IPS-18a (cell line): ENCODE measurements around the gene NCK2.

ENCODE experiments used
- H3K27ac ChIP-seq: one replicate; pipeline ENCODE4 v1.5.1; 2013; ENCODE audit warnings: low read length
- H3K27me3 ChIP-seq: one replicate; pipeline ENCODE4 v1.6.1; 2013; ENCODE audit warnings: mild to moderate bottlenecking, low read length; ENCODE audit not compliant: control insufficient read depth, insufficient read depth
- H3K36me3 ChIP-seq: one replicate; pipeline ENCODE4 v1.6.1; 2013; ENCODE audit warnings: low read depth, low read length; ENCODE audit not compliant: control insufficient read depth
- H3K4me1 ChIP-seq: one replicate; pipeline ENCODE4 v1.6.1; 2013; ENCODE audit warnings: low read depth, low read length; ENCODE audit not compliant: control insufficient read depth
- H3K4me3 ChIP-seq: one replicate; pipeline ENCODE4 v1.5.1; 2013; ENCODE audit warnings: low read length
- H3K9ac ChIP-seq: one replicate; pipeline ENCODE4 v1.6.1; 2013; ENCODE audit warnings: mild to moderate bottlenecking, low read length, moderate library complexity
- H3K9me3 ChIP-seq: one replicate; pipeline ENCODE4 v1.6.1; 2013; ENCODE audit warnings: low read depth, low read length; ENCODE audit not compliant: control insufficient read depth

NCK2 gene

GRCh38 chr2:105800036-105800713, 55.5 kb downstream of the NCK2 start:
- H3K9me3 ChIP-seq, result no peaks in the 10 kb centered on the region
- no peak overlapping the region for H3K27ac ChIP-seq
- peaks cover 16% of the 10 kb centered on the region for H3K4me1 ChIP-seq
- no peaks in the 10 kb centered on the region for H3K36me3 ChIP-seq
- no peaks in the 10 kb centered on the region for H3K27me3 ChIP-seq
- no peak overlapping the region for H3K9ac ChIP-seq
- H3K4me3 ChIP-seq, result no peak overlapping the region

- no peak overlapping the region for H3K4me3 ChIP-seq
- H3K27ac ChIP-seq, result no peak overlapping the region
- no peaks in the 10 kb centered on the region for H3K9me3 ChIP-seq
- H3K4me1 ChIP-seq, result peaks cover 7% of the 10 kb centered on the region
- H3K9ac ChIP-seq, result no peak overlapping the region
- no peaks in the 10 kb centered on the region for H3K27me3 ChIP-seq
- no peaks in the 10 kb centered on the region for H3K36me3 ChIP-seq
Measured at GRCh38 chr2:105800953-105801635, 56.4 kb downstream of the NCK2 start.

- H3K9ac ChIP-seq, result no peak overlapping the region
- H3K27ac ChIP-seq, result no peak overlapping the region
- no peaks in the 10 kb centered on the region for H3K27me3 ChIP-seq
- peaks cover 13% of the 10 kb centered on the region for H3K4me1 ChIP-seq
- no peak overlapping the region for H3K4me3 ChIP-seq
- no peaks in the 10 kb centered on the region for H3K36me3 ChIP-seq
- H3K9me3 ChIP-seq, result no peaks in the 10 kb centered on the region
Measured at GRCh38 chr2:105801961-105802360, 57.2 kb downstream of the NCK2 start.

- Histone ChIP-seq H3K27me3 (no peaks in the 10 kb centered on the region), H3K4me1 (peaks cover 8% of the 10 kb centered on the region), H3K4me3 (no peak overlapping the region), H3K36me3 (no peaks in the 10 kb centered on the region), H3K9ac (no peak overlapping the region), H3K9me3 (no peaks in the 10 kb centered on the region), H3K27ac (no peak overlapping the region)
Measured at GRCh38 chr2:105802587-105802986, 57.9 kb downstream of the NCK2 start.

- Histone ChIP-seq H3K9me3 (no peaks in the 10 kb centered on the region), H3K36me3 (no peaks in the 10 kb centered on the region), H3K27ac (no peak overlapping the region), H3K9ac (no peak overlapping the region), H3K4me3 (no peak overlapping the region), H3K27me3 (no peaks in the 10 kb centered on the region), H3K4me1 (peaks cover 10% of the 10 kb centered on the region)
Measured at GRCh38 chr2:105803337-105803736, 58.6 kb downstream of the NCK2 start.

GRCh38 chr2:105803773-105804172, 59.1 kb downstream of the NCK2 start:
- H3K27ac ChIP-seq, result no peak overlapping the region
- no peak overlapping the region for H3K4me3 ChIP-seq
- no peak overlapping the region for H3K9ac ChIP-seq
- no peaks in the 10 kb centered on the region for H3K27me3 ChIP-seq
- no peaks in the 10 kb centered on the region for H3K9me3 ChIP-seq
- peaks cover 15% of the 10 kb centered on the region for H3K4me1 ChIP-seq
- H3K36me3 ChIP-seq, result no peaks in the 10 kb centered on the region

GRCh38 chr2:105804266-105804665, 59.6 kb downstream of the NCK2 start:
- Histone ChIP-seq H3K27me3 (no peaks in the 10 kb centered on the region), H3K4me3 (no peak overlapping the region), H3K4me1 (peaks cover 20% of the 10 kb centered on the region), H3K36me3 (no peaks in the 10 kb centered on the region), H3K9ac (no peak overlapping the region), H3K27ac (no peak overlapping the region), H3K9me3 (no peaks in the 10 kb centered on the region)

GRCh38 chr2:105806996-105807395, 62.3 kb downstream of the NCK2 start:
- H3K27me3 ChIP-seq, result no peaks in the 10 kb centered on the region
- H3K9ac ChIP-seq, result no peak overlapping the region
- peaks cover 34% of the 10 kb centered on the region for H3K4me1 ChIP-seq
- H3K9me3 ChIP-seq, result no peaks in the 10 kb centered on the region
- no peaks in the 10 kb centered on the region for H3K36me3 ChIP-seq
- H3K4me3 ChIP-seq, result no peak overlapping the region
- H3K27ac ChIP-seq, result no peak overlapping the region

GRCh38 chr2:105808423-105809096, 63.8 kb downstream of the NCK2 start:
- H3K36me3 ChIP-seq, result no peaks in the 10 kb centered on the region
- H3K4me3 ChIP-seq, result no peak overlapping the region
- peaks cover 41% of the 10 kb centered on the region for H3K4me1 ChIP-seq
- no peak overlapping the region for H3K27ac ChIP-seq
- H3K9me3 ChIP-seq, result no peaks in the 10 kb centered on the region
- H3K9ac ChIP-seq, result no peak overlapping the region
- no peaks in the 10 kb centered on the region for H3K27me3 ChIP-seq

GRCh38 chr2:105809097-105809473, 64.4 kb downstream of the NCK2 start:
- Histone ChIP-seq H3K27ac (no peak overlapping the region), H3K4me3 (no peak overlapping the region), H3K27me3 (no peaks in the 10 kb centered on the region), H3K9me3 (no peaks in the 10 kb centered on the region), H3K9ac (no peak overlapping the region), H3K36me3 (no peaks in the 10 kb centered on the region), H3K4me1 (peaks cover 41% of the 10 kb centered on the region)

- Histone ChIP-seq H3K27me3 (no peaks in the 10 kb centered on the region), H3K4me1 (peaks cover 41% of the 10 kb centered on the region), H3K36me3 (no peaks in the 10 kb centered on the region), H3K4me3 (no peak overlapping the region), H3K9me3 (no peaks in the 10 kb centered on the region), H3K27ac (no peak overlapping the region), H3K9ac (no peak overlapping the region)
Measured at GRCh38 chr2:105809723-105810122, 65.0 kb downstream of the NCK2 start.
